HCT116 (cell line): ENCODE results near the gene EME1.

Experiments
- RAD21 ChIP-seq: IDR thresholded peaks from 2 replicates; pipeline ENCODE4 v1.6.1; 2012; ENCODE audit warnings: low read depth, mild to moderate bottlenecking
- TF ChIP-seq, protein P1 (sequence below), 3 experiments: fragments of 200-600 bp in 1 of 3; sonication (generic) in 1 of 3; IDR thresholded peaks in 2 of 3; conservative IDR thresholded peaks in 1 of 3; 2 replicates each; pipeline ENCODE4 v1.5.1; 2012 to 2017; ENCODE audit warnings: low read depth in 2 of 3, low read length in 2 of 3, antibody characterized with exemption in 1 of 3, borderline replicate concordance in 1 of 3, control low read depth in 1 of 3, mild to moderate bottlenecking in 1 of 3, mixed read lengths in 1 of 3, mixed run types in 1 of 3, moderate library complexity in 1 of 3; ENCODE audit not compliant: insufficient read depth in 1 of 3

DNA sequence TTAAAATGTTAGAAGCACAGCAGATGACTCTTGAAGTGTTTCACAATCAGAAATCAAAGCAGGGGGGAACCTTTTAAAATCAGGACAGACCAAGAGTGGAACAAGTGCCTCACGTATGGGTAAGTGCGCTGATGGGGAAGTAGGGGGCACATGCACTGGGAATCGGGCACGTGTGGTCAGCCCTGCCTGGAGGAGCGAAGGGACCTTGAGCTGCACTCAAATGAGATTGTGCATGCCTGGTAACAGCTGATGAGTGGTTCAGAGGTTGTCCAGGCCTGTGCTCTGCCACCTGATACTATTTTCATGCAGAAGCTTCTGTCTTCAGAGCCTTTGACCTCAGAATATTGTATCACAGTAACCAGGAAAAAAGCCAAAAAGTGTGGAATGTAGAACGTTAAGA lies 40.8 kb upstream of the EME1 start:
- TF ChIP-seq, protein P1, sequence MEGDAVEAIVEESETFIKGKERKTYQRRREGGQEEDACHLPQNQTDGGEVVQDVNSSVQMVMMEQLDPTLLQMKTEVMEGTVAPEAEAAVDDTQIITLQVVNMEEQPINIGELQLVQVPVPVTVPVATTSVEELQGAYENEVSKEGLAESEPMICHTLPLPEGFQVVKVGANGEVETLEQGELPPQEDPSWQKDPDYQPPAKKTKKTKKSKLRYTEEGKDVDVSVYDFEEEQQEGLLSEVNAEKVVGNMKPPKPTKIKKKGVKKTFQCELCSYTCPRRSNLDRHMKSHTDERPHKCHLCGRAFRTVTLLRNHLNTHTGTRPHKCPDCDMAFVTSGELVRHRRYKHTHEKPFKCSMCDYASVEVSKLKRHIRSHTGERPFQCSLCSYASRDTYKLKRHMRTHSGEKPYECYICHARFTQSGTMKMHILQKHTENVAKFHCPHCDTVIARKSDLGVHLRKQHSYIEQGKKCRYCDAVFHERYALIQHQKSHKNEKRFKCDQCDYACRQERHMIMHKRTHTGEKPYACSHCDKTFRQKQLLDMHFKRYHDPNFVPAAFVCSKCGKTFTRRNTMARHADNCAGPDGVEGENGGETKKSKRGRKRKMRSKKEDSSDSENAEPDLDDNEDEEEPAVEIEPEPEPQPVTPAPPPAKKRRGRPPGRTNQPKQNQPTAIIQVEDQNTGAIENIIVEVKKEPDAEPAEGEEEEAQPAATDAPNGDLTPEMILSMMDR (IDR thresholded peaks at IDR 0.05 in 2 of 3, conservative IDR thresholded peaks at IDR 0.05 in 1 of 3; ENCODE audit: borderline replicate concordance in 1 of 3, insufficient read depth in 1 of 3, low read depth in 2 of 3, low read length in 2 of 3), result no peak
- TF ChIP-seq RAD21, result no peak
